DOHH2 (cell line): ENCODE results near the gene TLCD5.

ENCODE experiments used
- H3F3A ChIP-seq: fragments of 200-600 bp; sonication (generic), shearing (Covaris generic); 2 replicates; pipeline ENCODE4 v1.6.0; 2016; ENCODE audit warnings: antibody characterized with exemption, mild to moderate bottlenecking; ENCODE audit not compliant: control insufficient read depth, insufficient read depth
- H3K27ac ChIP-seq: fragments of 200-600 bp; sonication (generic); 2 replicates; pipeline ENCODE4 v1.5.1; 2014; ENCODE audit warnings: low read depth, mild to moderate bottlenecking, low read length, moderate library complexity
- H3K27me3 ChIP-seq: fragments of 200-600 bp; sonication (generic); 2 replicates; pipeline ENCODE4 v1.6.1; 2014; ENCODE audit warnings: mild to moderate bottlenecking, low read length, mixed read lengths; ENCODE audit not compliant: control insufficient read depth
- H3K36me3 ChIP-seq: fragments of 200-600 bp; sonication (generic); 2 replicates; pipeline ENCODE4 v1.6.1; 2014; ENCODE audit warnings: mild to moderate bottlenecking, low read length, moderate library complexity, mixed read lengths; ENCODE audit not compliant: control insufficient read depth
- H3K4me1 ChIP-seq: fragments of 200-600 bp; sonication (generic); 2 replicates; pipeline ENCODE4 v1.6.1; 2014; ENCODE audit warnings: mild to moderate bottlenecking, low read length, mixed read lengths; ENCODE audit not compliant: control insufficient read depth
- H3K4me2 ChIP-seq: fragments of 200-600 bp; sonication (generic); 2 replicates; pipeline ENCODE4 v1.6.0; 2014; ENCODE audit warnings: mild to moderate bottlenecking, low read length, moderate library complexity
- H3K4me3 ChIP-seq: fragments of 200-600 bp; sonication (generic); 2 replicates; pipeline ENCODE4 v1.5.1; 2014; ENCODE audit warnings: mild to moderate bottlenecking, low read length, mixed read lengths
- H3K79me2 ChIP-seq: fragments of 200-600 bp; sonication (generic); 2 replicates; pipeline ENCODE4 v1.6.1; 2014; ENCODE audit warnings: mild to moderate bottlenecking, low read length, mixed read lengths; ENCODE audit not compliant: control insufficient read depth
- H3K9me2 ChIP-seq: fragments of 200-600 bp; sonication (generic); replicated peaks from 2 replicates; pipeline ENCODE4 v1.6.1; 2014; ENCODE audit warnings: mild to moderate bottlenecking, low read length, mixed read lengths; ENCODE audit not compliant: control insufficient read depth
- H3K9me3 ChIP-seq: fragments of 200-600 bp; sonication (generic); 2 replicates; pipeline ENCODE4 v1.6.1; 2014; ENCODE audit warnings: antibody characterized with exemption, low read length, mixed read lengths; ENCODE audit not compliant: control insufficient read depth, insufficient read depth
- H4K20me1 ChIP-seq: fragments of 200-600 bp; sonication (generic); 2 replicates; pipeline ENCODE4 v1.6.0; 2014; ENCODE audit warnings: low read depth, mild to moderate bottlenecking, antibody characterized with exemption, low read length, moderate library complexity; ENCODE audit not compliant: control insufficient read depth, insufficient read depth
- EZH2phosphoT487 ChIP-seq: fragments of 200-600 bp; sonication (generic); IDR thresholded peaks from 2 replicates; pipeline ENCODE4 v1.6.1; 2017; ENCODE audit warnings: borderline replicate concordance, mild to moderate bottlenecking, antibody characterized with exemption, low read length, moderate library complexity, mixed read lengths
- TF ChIP-seq, protein P1 (sequence below): fragments of 200-600 bp; sonication (generic); IDR thresholded peaks from one replicate; pipeline ENCODE4 v1.5.1; 2014; ENCODE audit warnings: antibody characterized with exemption, mild to moderate bottlenecking, low read depth, low read length; ENCODE audit not compliant: poor library complexity, severe bottlenecking

TLCD5 gene

DNA sequence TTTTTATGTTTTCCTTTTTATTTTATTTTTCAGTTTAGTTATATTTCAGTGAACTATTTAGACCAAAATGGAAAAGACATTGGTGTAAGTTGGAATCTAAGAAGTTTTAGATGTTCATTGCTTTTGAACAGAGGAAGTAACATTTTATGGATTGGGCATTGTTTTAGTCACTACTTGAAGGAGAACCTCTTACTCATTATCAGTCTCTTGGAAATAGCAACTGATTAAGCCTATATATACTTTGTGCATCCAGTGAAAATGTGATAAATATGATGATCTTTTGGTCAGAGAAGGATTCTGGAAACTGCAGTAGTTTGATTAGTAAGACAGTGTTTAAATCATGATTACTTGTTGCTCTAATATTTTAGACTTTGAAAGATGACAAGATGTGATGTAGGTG lies 25.5 kb downstream of the TLCD5 start:
- H3K27ac ChIP-seq: no peak overlapping the region
- no peaks in the 10 kb centered on the region for H3K4me1 ChIP-seq
- no peaks in the 10 kb centered on the region for H3K36me3 ChIP-seq
- TF ChIP-seq EZH2phosphoT487: no peak
- TF ChIP-seq, protein P1, sequence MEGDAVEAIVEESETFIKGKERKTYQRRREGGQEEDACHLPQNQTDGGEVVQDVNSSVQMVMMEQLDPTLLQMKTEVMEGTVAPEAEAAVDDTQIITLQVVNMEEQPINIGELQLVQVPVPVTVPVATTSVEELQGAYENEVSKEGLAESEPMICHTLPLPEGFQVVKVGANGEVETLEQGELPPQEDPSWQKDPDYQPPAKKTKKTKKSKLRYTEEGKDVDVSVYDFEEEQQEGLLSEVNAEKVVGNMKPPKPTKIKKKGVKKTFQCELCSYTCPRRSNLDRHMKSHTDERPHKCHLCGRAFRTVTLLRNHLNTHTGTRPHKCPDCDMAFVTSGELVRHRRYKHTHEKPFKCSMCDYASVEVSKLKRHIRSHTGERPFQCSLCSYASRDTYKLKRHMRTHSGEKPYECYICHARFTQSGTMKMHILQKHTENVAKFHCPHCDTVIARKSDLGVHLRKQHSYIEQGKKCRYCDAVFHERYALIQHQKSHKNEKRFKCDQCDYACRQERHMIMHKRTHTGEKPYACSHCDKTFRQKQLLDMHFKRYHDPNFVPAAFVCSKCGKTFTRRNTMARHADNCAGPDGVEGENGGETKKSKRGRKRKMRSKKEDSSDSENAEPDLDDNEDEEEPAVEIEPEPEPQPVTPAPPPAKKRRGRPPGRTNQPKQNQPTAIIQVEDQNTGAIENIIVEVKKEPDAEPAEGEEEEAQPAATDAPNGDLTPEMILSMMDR: no peak
- H3K4me3 ChIP-seq: no peak overlapping the region
- peaks cover 5% of the 10 kb centered on the region for H3K27me3 ChIP-seq
- H3K79me2 ChIP-seq: peaks cover 36% of the 10 kb centered on the region
- no peaks in the 10 kb centered on the region for H3K9me3 ChIP-seq
- H3F3A ChIP-seq: peaks cover 3% of the 10 kb centered on the region; the same call in 1 of the 2 replicates
- no peak overlapping the region for H3K4me2 ChIP-seq
- peaks cover 32% of the 10 kb centered on the region for H4K20me1 ChIP-seq
- H3K9me2 ChIP-seq: no peaks in the 10 kb centered on the region

DNA sequence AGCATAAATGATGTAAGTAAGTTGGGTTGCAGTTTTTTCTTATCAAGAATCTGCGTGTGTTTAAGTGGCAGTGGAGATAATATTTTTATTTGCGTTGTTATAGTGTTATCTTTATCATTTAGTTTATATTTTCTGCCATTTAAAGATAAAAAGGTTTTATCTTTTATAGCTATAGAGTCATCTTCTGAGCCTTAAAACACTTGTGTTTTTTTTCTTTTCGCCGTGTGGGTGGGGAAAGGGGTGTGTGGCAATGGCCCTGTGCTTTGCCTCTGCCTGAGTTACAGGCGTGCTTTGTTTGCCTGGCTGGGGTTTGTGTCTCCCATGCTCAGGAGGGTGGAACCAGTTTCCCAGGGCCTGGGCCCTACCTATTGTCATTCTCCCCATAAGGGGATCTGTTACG lies 27.3 kb downstream of the TLCD5 start:
- Histone ChIP-seq H4K20me1 (peaks cover 26% of the 10 kb centered on the region), H3K4me3 (no peak overlapping the region)

DNA sequence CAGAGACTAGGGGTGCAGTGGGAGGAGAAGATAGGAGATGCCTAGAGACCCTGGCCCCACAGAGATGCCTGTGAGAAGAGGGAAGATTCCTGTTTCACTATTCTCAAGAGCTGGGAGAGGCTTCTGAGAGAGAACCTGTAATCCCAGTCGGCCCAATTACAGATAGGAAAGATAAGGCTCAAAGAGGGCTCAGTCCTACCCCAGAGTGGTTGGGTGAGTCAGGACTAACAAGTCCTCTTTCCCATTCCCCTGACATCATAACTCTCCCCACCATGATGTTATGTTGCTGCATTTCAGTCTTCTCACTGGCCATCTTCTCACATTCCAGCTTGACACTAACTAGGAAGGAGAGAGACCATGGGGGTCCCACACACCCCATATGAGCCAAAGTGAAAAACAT lies 29.0 kb downstream of the TLCD5 start:
- Histone ChIP-seq H3F3A (no peaks in the 10 kb centered on the region), H3K79me2 (peaks cover 31% of the 10 kb centered on the region), H3K9me2 (no peaks in the 10 kb centered on the region), H4K20me1 (peaks cover 17% of the 10 kb centered on the region), H3K4me1 (no peaks in the 10 kb centered on the region), H3K36me3 (no peaks in the 10 kb centered on the region), H3K4me3 (no peak overlapping the region), H3K27me3 (no peaks in the 10 kb centered on the region), H3K4me2 (no peak overlapping the region), H3K27ac (no peak overlapping the region), H3K9me3 (no peaks in the 10 kb centered on the region)
- TF ChIP-seq, protein P1: no peak
- TF ChIP-seq EZH2phosphoT487: no peak

More for the DNA sequence above, 27.3 kb downstream of the TLCD5 start:
- Histone ChIP-seq H3F3A (no peaks in the 10 kb centered on the region), H3K4me2 (no peak overlapping the region), H3K27ac (no peak overlapping the region), H3K9me3 (no peaks in the 10 kb centered on the region), H3K79me2 (peaks cover 33% of the 10 kb centered on the region), H3K9me2 (no peaks in the 10 kb centered on the region), H3K36me3 (no peaks in the 10 kb centered on the region), H3K4me1 (no peaks in the 10 kb centered on the region), H3K27me3 (no peaks in the 10 kb centered on the region)
- no peak for TF ChIP-seq EZH2phosphoT487
- TF ChIP-seq, protein P1: no peak

DNA sequence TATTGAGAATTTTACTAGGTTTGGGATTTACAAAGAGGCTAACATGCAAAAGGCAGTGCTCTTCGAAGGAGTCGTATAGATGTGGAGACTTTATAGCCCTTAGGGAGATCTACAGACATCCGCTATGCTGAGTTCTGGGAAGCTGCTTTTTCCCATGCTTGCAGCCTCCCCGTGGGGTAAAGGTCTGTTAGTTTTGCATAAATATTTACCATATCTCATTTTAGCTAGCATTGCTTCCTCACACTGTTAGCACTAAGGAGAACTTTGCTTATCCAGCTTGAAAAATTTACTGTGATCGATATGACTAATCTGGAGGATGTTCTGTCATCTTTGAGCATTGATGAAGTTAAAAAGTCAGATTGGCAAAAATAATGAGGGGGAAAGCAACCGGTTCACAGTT lies 29.7 kb downstream of the TLCD5 start:
- TF ChIP-seq, protein P1: no peak
- no peak for TF ChIP-seq EZH2phosphoT487
- no peaks in the 10 kb centered on the region for H3K27me3 ChIP-seq
- no peaks in the 10 kb centered on the region for H3F3A ChIP-seq
- H3K9me2 ChIP-seq: no peaks in the 10 kb centered on the region
- H3K27ac ChIP-seq: no peak overlapping the region
- H3K4me2 ChIP-seq: no peak overlapping the region
- peaks cover 28% of the 10 kb centered on the region for H3K79me2 ChIP-seq
- H3K4me1 ChIP-seq: no peaks in the 10 kb centered on the region
- peaks cover 17% of the 10 kb centered on the region for H4K20me1 ChIP-seq
- H3K9me3 ChIP-seq: no peaks in the 10 kb centered on the region
- H3K4me3 ChIP-seq: no peak overlapping the region
- H3K36me3 ChIP-seq: no peaks in the 10 kb centered on the region
